IMR-90 (cell line): ENCODE results near the gene GLIS1. TPM values are rescaled to one million over a fixed set of nuclear protein-coding genes. Genes with fewer than 3 reads are reported as not detected.
A peak's percentile ranks its signal among the peaks of the same experiment; 100 is the strongest.

Source experiments
- ATAC-seq: fragments of 200-7000 bp; cut with Tn5 transposase; 2 replicates; pipeline ENCODE4 v1.9.1; 2020; ENCODE audit warnings: low read depth, mild to moderate bottlenecking, moderate library complexity
- BruUV-seq: library from RNA; stranded (reverse); fragments of 400-500 nt; replicated peaks from 2 replicates; lab custom pipeline; 2021; lab: Mats Ljungman, UMichigan
- CTCF ChIA-PET: fragments of 300-600 bp; formaldehyde crosslinking; extraction: SDS; loops from one replicate; lab custom pipeline; 2021; ENCODE audit warnings: antibody characterized with exemption; lab: Yijun Ruan, JAX
- POLR2A ChIA-PET: fragments of 300-600 bp; sonication (Branson Sonifier 250); formaldehyde crosslinking; loops from one replicate; lab custom pipeline; 2022; ENCODE audit warnings: antibody characterized with exemption; ENCODE audit not compliant: unreplicated experiment; lab: Charles Lee
- DNase-seq: peaks from one replicate; pipeline ENCODE4 v3.0.0; 2013
- H2AFZ ChIP-seq: replicated peaks from 2 replicates; pipeline ENCODE3; 2013; ENCODE audit warnings: low read length, mild to moderate bottlenecking; ENCODE audit not compliant: poor library complexity
- H2AK5ac ChIP-seq: 2 replicates; pipeline ENCODE4 v1.6.1; 2013; ENCODE audit warnings: low read depth, low read length, inconsistent platforms
- H2AK9ac ChIP-seq: replicated peaks from 2 replicates; pipeline ENCODE3; 2013; ENCODE audit warnings: mild to moderate bottlenecking, low read depth, low read length, moderate library complexity; ENCODE audit not compliant: poor library complexity
- H2BK120ac ChIP-seq: 2 replicates; pipeline ENCODE4 v1.6.1; 2013; ENCODE audit warnings: low read depth, low read length, inconsistent platforms
- H2BK15ac ChIP-seq: 3 replicates; pipeline ENCODE4 v1.6.1; 2013; ENCODE audit warnings: low read depth, low read length, inconsistent platforms
- H2BK20ac ChIP-seq: 2 replicates; pipeline ENCODE4 v1.6.1; 2013; ENCODE audit warnings: low read depth, mild to moderate bottlenecking, inconsistent platforms, low read length, moderate library complexity
- H2BK5ac ChIP-seq: 2 replicates; pipeline ENCODE4 v1.6.1; 2013; ENCODE audit warnings: mild to moderate bottlenecking, low read depth, low read length, inconsistent platforms; ENCODE audit not compliant: poor library complexity, severe bottlenecking
- H3K14ac ChIP-seq: replicated peaks from 2 replicates; pipeline ENCODE4 v1.6.1; 2013; ENCODE audit warnings: low read depth, low read length, inconsistent platforms
- H3K18ac ChIP-seq: 2 replicates; pipeline ENCODE4 v1.6.1; 2013; ENCODE audit warnings: low read depth, low read length, control low read depth
- H3K23ac ChIP-seq: 2 replicates; pipeline ENCODE4 v1.6.1; 2013; ENCODE audit warnings: low read depth, low read length, inconsistent platforms
- H3K27ac ChIP-seq: 2 replicates; pipeline ENCODE4 v1.5.1; 2013; ENCODE audit warnings: mild to moderate bottlenecking, control low read depth, low read length; ENCODE audit not compliant: insufficient read depth
- H3K27me3 ChIP-seq: 2 replicates; pipeline ENCODE4 v1.6.1; 2013; ENCODE audit warnings: low read length; ENCODE audit not compliant: control insufficient read depth, insufficient read depth
- H3K36me3 ChIP-seq: 2 replicates; pipeline ENCODE4 v1.6.1; 2013; ENCODE audit warnings: low read length, mixed read lengths; ENCODE audit not compliant: control insufficient read depth, insufficient read depth
- H3K4ac ChIP-seq: 2 replicates; pipeline ENCODE4 v1.6.1; 2013; ENCODE audit warnings: low read depth, low read length, inconsistent platforms
- H3K4me1 ChIP-seq: 2 replicates; pipeline ENCODE4 v1.6.1; 2013; ENCODE audit warnings: low read length, mixed read lengths; ENCODE audit not compliant: control insufficient read depth, insufficient read depth
- H3K4me2 ChIP-seq: 2 replicates; pipeline ENCODE4 v1.6.1; 2013; ENCODE audit warnings: low read depth, mild to moderate bottlenecking, control low read depth, low read length, moderate library complexity
- H3K4me3 ChIP-seq: 2 replicates; pipeline ENCODE4 v1.5.1; 2013; ENCODE audit warnings: low read depth, mild to moderate bottlenecking, control low read depth, low read length, moderate library complexity; ENCODE audit not compliant: insufficient read depth
- H3K56ac ChIP-seq: 2 replicates; pipeline ENCODE4 v1.6.1; 2013; ENCODE audit warnings: low read length, inconsistent platforms; ENCODE audit not compliant: insufficient read depth; ENCODE audit errors: extremely low read depth
- H3K79me1 ChIP-seq, 2 experiments: 2 replicates each; pipeline ENCODE4 v1.6.1; 2013; ENCODE audit warnings: low read length in 2 of 2, inconsistent platforms in 1 of 2, low read depth in 1 of 2
- H3K9ac ChIP-seq: 2 replicates; pipeline ENCODE4 v1.6.1; 2013; ENCODE audit warnings: low read depth, low read length, control low read depth
- H3K9me1 ChIP-seq: 2 replicates; pipeline ENCODE4 v1.6.1; 2013; ENCODE audit warnings: low read length, inconsistent platforms; ENCODE audit not compliant: insufficient read depth
- H3K9me3 ChIP-seq: 2 replicates; pipeline ENCODE4 v1.6.1; 2013; ENCODE audit warnings: low read length; ENCODE audit not compliant: control insufficient read depth, insufficient read depth
- H4K20me1 ChIP-seq: 2 replicates; pipeline ENCODE4 v1.6.1; 2013; ENCODE audit warnings: low read length, inconsistent platforms; ENCODE audit not compliant: insufficient read depth
- H4K5ac ChIP-seq: 2 replicates; pipeline ENCODE4 v1.6.1; 2013; ENCODE audit warnings: mild to moderate bottlenecking, low read depth, low read length, control low read depth
- H4K8ac ChIP-seq, 2 experiments: 2 replicates each; pipeline ENCODE4 v1.6.1; 2013; ENCODE audit warnings: low read depth in 2 of 2, low read length in 2 of 2, control low read depth in 1 of 2, inconsistent platforms in 1 of 2
- H4K91ac ChIP-seq: 2 replicates; pipeline ENCODE4 v1.6.1; 2013; ENCODE audit warnings: low read depth, low read length, inconsistent platforms; ENCODE audit not compliant: insufficient read depth
- CEBPB ChIP-seq: IDR thresholded peaks from 2 replicates; pipeline ENCODE4 v1.6.1; 2012; ENCODE audit warnings: low read depth, low read length, improper control_type of control experiment
- FOS ChIP-seq: fragments of 150-350 bp; IDR thresholded peaks from 2 replicates; pipeline ENCODE4 v1.6.1; 2016; ENCODE audit warnings: low read depth, low read length
- NFE2L2 ChIP-seq: fragments of 150-350 bp; IDR thresholded peaks from 2 replicates; pipeline ENCODE4 v1.6.1; 2016; ENCODE audit warnings: low read depth, mild to moderate bottlenecking, low read length
- RFX5 ChIP-seq: IDR thresholded peaks from 2 replicates; pipeline ENCODE4 v1.8.0; 2012; ENCODE audit warnings: low read depth, mild to moderate bottlenecking, low read length, moderate library complexity
- WGBS, 2 experiments: methylation state at CpG; one replicate each; pipeline versions ENCODE4 v1.1.5 to v1.1.7; 2013; ENCODE audit warnings: missing lambda C conversion rate in 2 of 2; ENCODE audit not compliant: insufficient read length in 1 of 2; ENCODE audit errors: extremely low coverage in 2 of 2; 5-methylcytosine and 5-hydroxymethylcytosine counted together
- dilution Hi-C: fragments of 300-500 bp; cut with HindIII; formaldehyde crosslinking; loops from one replicate; pipeline ENCODE4 v1.14.3; 2018; ENCODE audit warnings: low sequenced_read_pairs; ENCODE audit not compliant: unreplicated experiment
- in situ Hi-C: fragments of 300-500 bp; cut with MboI; formaldehyde crosslinking; loops from 3 replicates; pipeline ENCODE4 v1.14.3; 2019; ENCODE audit warnings: low sequenced_read_pairs, inconsistent platforms, mixed read lengths
- intact Hi-C: fragments of 100-400 bp; cut with micrococcal nuclease; formaldehyde crosslinking; loops from 2 replicates; pipeline ENCODE4 v1.10.0; 2022
- polyA plus RNA-seq, 3 experiments: library from polyadenylated mRNA; depleted of rRNA; stranded (reverse); fragments of >200 nt; gene quantifications; 2 replicates each; pipeline ENCODE4 v1.2.3, GENCODE V29; 2012; ENCODE audit warnings: low replicate concordance in 1 of 3
- total RNA-seq: library from RNA; depleted of rRNA; stranded (reverse); fragments of >200 nt; gene quantifications from 2 replicates; pipeline ENCODE4 v1.2.3, GENCODE V29; 2012
- TF ChIP-seq, protein P1 (sequence below): fragments of 150-350 bp; IDR thresholded peaks from 2 replicates; pipeline ENCODE4 v1.6.1; 2017; ENCODE audit warnings: mild to moderate bottlenecking, antibody characterized with exemption, low read length, low read depth

The GLIS1 gene
- total and polyA plus RNA-seq, 2 of the 4 experiments (the other 2 are of a cell fraction) = 0.18 to 2.3 TPM

DNA sequence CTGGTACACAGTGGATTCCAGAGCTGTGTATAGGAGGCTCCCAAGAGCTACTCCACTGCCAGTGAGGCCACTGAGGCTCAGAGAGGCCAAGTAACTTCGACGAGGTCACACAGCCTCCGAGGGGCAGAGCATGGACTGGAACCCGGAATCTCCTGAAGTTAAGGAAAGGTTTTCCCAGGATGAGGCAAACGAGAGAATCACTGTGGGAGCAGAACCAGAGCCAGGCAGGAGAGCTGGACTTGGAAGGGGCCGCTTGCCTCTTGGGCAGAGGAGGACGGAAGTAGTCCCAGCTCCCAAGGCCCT lies 52.0 kb downstream of the GLIS1 start:
- Histone ChIP-seq H3K23ac (0 out of 2 replicates have a peak overlapping the region, but pooled peaks have one; percentile 35), H2BK20ac (peak overlapping the region; percentile 45), H3K4me2 (no peak overlapping the region; the same call in 1 of the 2 replicates), H3K9me1 (peaks cover 24% of the 10 kb centered on the region), H4K8ac (peak overlapping the region; percentile 14 to 19; a peak in 2 of 4 replicates), H3K36me3 (no peaks in the 10 kb centered on the region), H4K20me1 (peaks cover 31% of the 10 kb centered on the region; the same call in 1 of the 2 replicates), H3K56ac (no peak overlapping the region), H2AK5ac (peak overlapping the region; percentile 88), H4K91ac (peak overlapping the region; percentile 89; the same call in 1 of the 2 replicates), H3K18ac (no peak overlapping the region; the same call in 1 of the 2 replicates), H3K4me1 (peaks cover 24% of the 10 kb centered on the region), H3K4me3 (no peak overlapping the region), H3K4ac (peak overlapping the region; percentile 81), H2AFZ (peak overlapping the region; percentile 48), H2BK15ac (0 out of 3 replicates have a peak overlapping the region, but pooled peaks have one; percentile 30), H2AK9ac (peak overlapping the region; percentile 42), H3K27me3 (no peaks in the 10 kb centered on the region), H3K9me3 (no peaks in the 10 kb centered on the region), H4K5ac (no peak overlapping the region), H3K27ac (no peak overlapping the region), H2BK120ac (peak overlapping the region; percentile 90), H3K79me1 (peaks cover 0 to 55% of the 10 kb centered on the region in 2 experiments; a peak in 3 of 4 replicates), H2BK5ac (no peak overlapping the region), H3K9ac (no peak overlapping the region), H3K14ac (peak overlapping the region; percentile 87)
- DNase-seq (no peak), ATAC-seq (no peak)
- 100% methylated on average over 3 of the region's 7 CpGs; no CpG with 5 or more reads in 1 of the 2 experiments for WGBS, 2 experiments
- in situ Hi-C loops (no loop called here), intact Hi-C loops (loop anchor here (5.0 kb wide), 2 partner anchors 45 to 200 kb away; no protein-coding TSS in a partner anchor), dilution Hi-C loops (no loop called here)
- ChIA-PET CTCF (no interaction called here), POLR2A (no interaction called here)
- TF ChIP-seq NFE2L2 = no peak
- TF ChIP-seq, protein P1, sequence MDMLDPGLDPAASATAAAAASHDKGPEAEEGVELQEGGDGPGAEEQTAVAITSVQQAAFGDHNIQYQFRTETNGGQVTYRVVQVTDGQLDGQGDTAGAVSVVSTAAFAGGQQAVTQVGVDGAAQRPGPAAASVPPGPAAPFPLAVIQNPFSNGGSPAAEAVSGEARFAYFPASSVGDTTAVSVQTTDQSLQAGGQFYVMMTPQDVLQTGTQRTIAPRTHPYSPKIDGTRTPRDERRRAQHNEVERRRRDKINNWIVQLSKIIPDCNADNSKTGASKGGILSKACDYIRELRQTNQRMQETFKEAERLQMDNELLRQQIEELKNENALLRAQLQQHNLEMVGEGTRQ = no peak
- no peak for TF ChIP-seq RFX5
- TF ChIP-seq CEBPB = no peak
- TF ChIP-seq FOS = no peak
- no TSS peak for BruUV-seq
